GM23338 (cell line): ENCODE data around the gene CAMTA1. TPM values are rescaled to one million over a fixed set of nuclear protein-coding genes. Genes with fewer than 3 reads are reported as not detected.

Source experiments
- ATAC-seq: fragments of 200-7000 bp; cut with Tn5 transposase; 3 replicates; pipeline ENCODE4 v1.9.1; 2020
- DNase-seq: peaks from one replicate; pipeline ENCODE4 v3.0.0-alpha.2; 2015; ENCODE audit warnings: low spot score
- H2AFZ ChIP-seq: fragments of 200-600 bp; sonication (generic); 2 replicates; pipeline ENCODE4 v1.8.0; 2016; ENCODE audit warnings: antibody characterized with exemption, mild to moderate bottlenecking, moderate library complexity
- H3F3A ChIP-seq: fragments of 200-600 bp; sonication (generic); replicated peaks from 2 replicates; pipeline ENCODE4 v1.8.0; 2017; ENCODE audit warnings: antibody characterized with exemption, mixed run types, low read depth
- H3K27ac ChIP-seq: fragments of 200-600 bp; sonication (generic); 2 replicates; pipeline ENCODE4 v1.6.1; 2016; ENCODE audit warnings: low read depth
- H3K27me3 ChIP-seq: fragments of 200-600 bp; sonication (generic); 2 replicates; pipeline ENCODE4 v1.8.0; 2016; ENCODE audit warnings: mild to moderate bottlenecking, mixed run types, moderate library complexity; ENCODE audit not compliant: insufficient read depth
- H3K36me3 ChIP-seq: fragments of 200-600 bp; sonication (generic); 2 replicates; pipeline ENCODE4 v1.8.0; 2016; ENCODE audit warnings: mild to moderate bottlenecking; ENCODE audit not compliant: insufficient read depth
- H3K4me1 ChIP-seq: fragments of 200-600 bp; sonication (generic); 2 replicates; pipeline ENCODE4 v1.8.0; 2016; ENCODE audit warnings: mild to moderate bottlenecking, moderate library complexity; ENCODE audit not compliant: insufficient read depth
- H3K4me2 ChIP-seq: fragments of 200-600 bp; sonication (generic); 2 replicates; pipeline ENCODE4 v1.7.1; 2017; ENCODE audit warnings: mixed run types
- H3K4me3 ChIP-seq: fragments of 200-600 bp; sonication (generic); 2 replicates; pipeline ENCODE4 v1.6.1; 2016; ENCODE audit warnings: mixed run types
- H3K79me2 ChIP-seq: fragments of 200-600 bp; sonication (generic); replicated peaks from 2 replicates; pipeline ENCODE4 v1.8.0; 2017; ENCODE audit warnings: mild to moderate bottlenecking; ENCODE audit not compliant: insufficient read depth
- H3K9me2 ChIP-seq: fragments of 200-600 bp; sonication (generic); 2 replicates; pipeline ENCODE4 v1.8.0; 2017; ENCODE audit not compliant: insufficient read depth
- H4K20me1 ChIP-seq: fragments of 200-600 bp; sonication (generic); replicated peaks from 2 replicates; pipeline ENCODE4 v1.8.0; 2017; ENCODE audit warnings: mild to moderate bottlenecking; ENCODE audit not compliant: insufficient read depth
- H3K27ac Mint-ChIP-seq: 2 replicates; pipeline ENCODE4 v1.8.0; 2020; ENCODE audit warnings: inconsistent platforms, mild to moderate bottlenecking, moderate library complexity, mixed read lengths
- H3K27me3 Mint-ChIP-seq: 3 replicates; pipeline ENCODE4 v1.8.0; 2022; ENCODE audit warnings: low read depth, mild to moderate bottlenecking, moderate library complexity, mixed read lengths, inconsistent platforms; ENCODE audit not compliant: insufficient read depth, poor library complexity
- H3K36me3 Mint-ChIP-seq: 3 replicates; pipeline ENCODE4 v1.8.0; 2021; ENCODE audit warnings: low read depth, mild to moderate bottlenecking, inconsistent platforms, moderate library complexity, mixed read lengths
- H3K4me1 Mint-ChIP-seq: 3 replicates; pipeline ENCODE4 v1.8.0; 2020; ENCODE audit warnings: mild to moderate bottlenecking, inconsistent platforms, mixed read lengths
- H3K4me3 Mint-ChIP-seq: 3 replicates; pipeline ENCODE4 v1.8.0; 2021; ENCODE audit warnings: moderate library complexity, mild to moderate bottlenecking, inconsistent platforms, mixed read lengths
- H3K9me3 Mint-ChIP-seq: 3 replicates; pipeline ENCODE4 v1.8.0; 2020; ENCODE audit warnings: moderate library complexity, mild to moderate bottlenecking, inconsistent platforms, mixed read lengths
- CREB1 ChIP-seq: fragments of 250-450 bp; sonication (Bioruptor Pico); IDR thresholded peaks from 2 replicates; pipeline ENCODE4 v1.5.0; 2020; ENCODE audit warnings: low read depth, mild to moderate bottlenecking, moderate library complexity
- EZH2 ChIP-seq: fragments of 200-600 bp; sonication (generic); IDR thresholded peaks from one replicate; pipeline ENCODE4 v1.8.0; 2017; ENCODE audit warnings: antibody characterized with exemption, mild to moderate bottlenecking, low read depth; ENCODE audit not compliant: unreplicated experiment
- EZH2phosphoT487 ChIP-seq: fragments of 200-600 bp; sonication (generic); IDR thresholded peaks from one replicate; pipeline ENCODE4 v1.8.1; 2018; ENCODE audit warnings: antibody characterized with exemption; ENCODE audit not compliant: unreplicated experiment
- JUNB ChIP-seq: IDR thresholded peaks from one replicate; pipeline ENCODE4 v1.6.1; 2016; ENCODE audit warnings: antibody characterized with exemption; ENCODE audit not compliant: unreplicated experiment
- NANOG ChIP-seq: IDR thresholded peaks from 2 replicates; pipeline ENCODE4 v1.6.1; 2016; ENCODE audit warnings: antibody characterized with exemption, borderline replicate concordance
- POLR2AphosphoS5 ChIP-seq: IDR thresholded peaks from 2 replicates; pipeline ENCODE4 v1.6.1; 2016; ENCODE audit warnings: antibody characterized with exemption, low read depth
- STAT1 ChIP-seq: IDR thresholded peaks from one replicate; pipeline ENCODE4 v1.6.1; 2016; ENCODE audit warnings: antibody characterized with exemption; ENCODE audit not compliant: unreplicated experiment
- ZNF114 ChIP-seq: fragments of 250-450 bp; sonication (Bioruptor Pico); IDR thresholded peaks from 2 replicates; pipeline ENCODE4 v1.5.0; 2020; ENCODE audit warnings: mild to moderate bottlenecking, moderate library complexity
- ZNF331 ChIP-seq: fragments of 250-450 bp; sonication (Bioruptor Pico); IDR thresholded peaks from 2 replicates; pipeline ENCODE4 v1.5.0; 2020; ENCODE audit warnings: low read depth, mild to moderate bottlenecking, moderate library complexity
- polyA plus RNA-seq: library from polyadenylated mRNA; unstranded; fragments of >200 nt; fragmentation: Nextera tagmentation; extraction: Ambion mirVana; gene quantifications from 2 replicates; pipeline ENCODE4 v1.2.1, GENCODE V29; 2016
- total RNA-seq: library from RNA; depleted of rRNA; stranded (reverse); fragments of >200 nt; shearing (Covaris generic); gene quantifications from 2 replicates; pipeline ENCODE4 v1.2.3, GENCODE V29; 2014
- TF ChIP-seq, protein P1 (sequence below): fragments of 250-450 bp; sonication (Bioruptor Pico); IDR thresholded peaks from 2 replicates; pipeline ENCODE4 v1.5.0; 2020; ENCODE audit warnings: mild to moderate bottlenecking, moderate library complexity
- TF ChIP-seq, protein P2 (sequence below), 2 experiments: fragments of 200-600 bp in 1 of 2; sonication (generic) in 1 of 2; conservative IDR thresholded peaks; 2 replicates each; pipeline versions ENCODE4 v1.5.1 to v1.6.1; 2016 to 2017; ENCODE audit warnings: antibody characterized with exemption in 2 of 2, low read depth in 2 of 2, mild to moderate bottlenecking in 2 of 2, moderate library complexity in 1 of 2
- TF ChIP-seq, protein P3 (sequence below): IDR thresholded peaks from 2 replicates; pipeline ENCODE4 v1.6.1; 2016; ENCODE audit warnings: antibody characterized with exemption
- TF ChIP-seq, protein P4 (sequence below): IDR thresholded peaks from one replicate; pipeline ENCODE4 v1.6.1; 2018; ENCODE audit warnings: antibody characterized with exemption; ENCODE audit not compliant: unreplicated experiment

Gene CAMTA1
- total and polyA plus RNA-seq, 2 experiments from 2014 or later = 115 to 519 TPM

DNA sequence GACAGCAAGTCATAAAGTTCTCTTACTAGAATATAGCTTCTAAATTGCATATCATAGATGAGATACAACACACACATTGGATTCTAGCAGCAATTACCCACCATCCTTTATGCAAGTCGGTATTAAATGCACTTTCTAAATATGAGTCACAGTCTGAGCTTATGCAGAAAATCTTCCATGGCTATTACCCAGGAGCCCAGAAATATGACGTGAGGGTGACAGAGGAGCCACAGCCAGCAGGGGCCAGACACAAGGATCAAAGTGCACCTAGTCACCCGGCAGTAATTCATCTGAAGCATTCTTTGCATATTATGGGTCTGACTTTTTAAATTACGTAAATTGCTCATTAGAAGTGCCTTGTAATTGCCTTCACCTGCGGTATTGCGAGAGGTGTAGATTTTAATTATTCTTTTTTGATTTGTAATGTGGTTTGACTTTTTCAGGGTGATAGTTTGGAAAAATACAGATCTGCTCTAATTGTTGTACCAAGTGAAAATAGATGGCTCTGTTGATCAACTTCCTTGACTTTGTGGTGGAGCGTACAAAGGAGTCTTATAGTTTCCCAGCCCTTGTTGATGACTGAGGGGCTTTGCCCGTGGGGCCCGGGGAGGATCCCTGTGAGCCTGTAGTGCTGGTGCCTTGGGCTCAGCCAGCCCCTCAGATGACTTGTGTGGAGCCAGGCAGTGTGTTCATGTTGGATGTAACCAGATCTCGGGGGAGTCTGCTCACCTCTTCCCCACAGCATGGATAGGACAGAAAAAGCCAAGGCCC lies 515.8 kb downstream of the CAMTA1 start:
- Histone ChIP-seq H3K4me3 (no peak overlapping the region), H3K27me3 (no peaks in the 10 kb centered on the region), H3K4me2 (no peak overlapping the region), H4K20me1 (no peaks in the 10 kb centered on the region), H3K4me1 (peaks cover 28% of the 10 kb centered on the region), H3K9me2 (peaks cover 5% of the 10 kb centered on the region; the same call in 1 of the 2 replicates), H2AFZ (no peak overlapping the region), H3K27ac (no peak overlapping the region), H3K36me3 (no peaks in the 10 kb centered on the region), H3K79me2 (no peaks in the 10 kb centered on the region), H3F3A (no peaks in the 10 kb centered on the region; the same call in 1 of the 2 replicates)
- peaks cover 64% of the 10 kb centered on the region for H3K4me1 Mint-ChIP-seq
- no peak overlapping the region for H3K27ac Mint-ChIP-seq
- H3K9me3 Mint-ChIP-seq = peaks cover 11% of the 10 kb centered on the region
- H3K36me3 Mint-ChIP-seq = peaks cover 9% of the 10 kb centered on the region; the same call in 2 of the 3 replicates
- ATAC-seq (no peak), DNase-seq (no peak)
- H3K27me3 Mint-ChIP-seq = peaks cover 4% of the 10 kb centered on the region
- H3K4me3 Mint-ChIP-seq = no peak overlapping the region
- TF ChIP-seq JUNB = no peak
- no peak for TF ChIP-seq POLR2AphosphoS5
- TF ChIP-seq EZH2phosphoT487 = no peak
- TF ChIP-seq, protein P1, sequence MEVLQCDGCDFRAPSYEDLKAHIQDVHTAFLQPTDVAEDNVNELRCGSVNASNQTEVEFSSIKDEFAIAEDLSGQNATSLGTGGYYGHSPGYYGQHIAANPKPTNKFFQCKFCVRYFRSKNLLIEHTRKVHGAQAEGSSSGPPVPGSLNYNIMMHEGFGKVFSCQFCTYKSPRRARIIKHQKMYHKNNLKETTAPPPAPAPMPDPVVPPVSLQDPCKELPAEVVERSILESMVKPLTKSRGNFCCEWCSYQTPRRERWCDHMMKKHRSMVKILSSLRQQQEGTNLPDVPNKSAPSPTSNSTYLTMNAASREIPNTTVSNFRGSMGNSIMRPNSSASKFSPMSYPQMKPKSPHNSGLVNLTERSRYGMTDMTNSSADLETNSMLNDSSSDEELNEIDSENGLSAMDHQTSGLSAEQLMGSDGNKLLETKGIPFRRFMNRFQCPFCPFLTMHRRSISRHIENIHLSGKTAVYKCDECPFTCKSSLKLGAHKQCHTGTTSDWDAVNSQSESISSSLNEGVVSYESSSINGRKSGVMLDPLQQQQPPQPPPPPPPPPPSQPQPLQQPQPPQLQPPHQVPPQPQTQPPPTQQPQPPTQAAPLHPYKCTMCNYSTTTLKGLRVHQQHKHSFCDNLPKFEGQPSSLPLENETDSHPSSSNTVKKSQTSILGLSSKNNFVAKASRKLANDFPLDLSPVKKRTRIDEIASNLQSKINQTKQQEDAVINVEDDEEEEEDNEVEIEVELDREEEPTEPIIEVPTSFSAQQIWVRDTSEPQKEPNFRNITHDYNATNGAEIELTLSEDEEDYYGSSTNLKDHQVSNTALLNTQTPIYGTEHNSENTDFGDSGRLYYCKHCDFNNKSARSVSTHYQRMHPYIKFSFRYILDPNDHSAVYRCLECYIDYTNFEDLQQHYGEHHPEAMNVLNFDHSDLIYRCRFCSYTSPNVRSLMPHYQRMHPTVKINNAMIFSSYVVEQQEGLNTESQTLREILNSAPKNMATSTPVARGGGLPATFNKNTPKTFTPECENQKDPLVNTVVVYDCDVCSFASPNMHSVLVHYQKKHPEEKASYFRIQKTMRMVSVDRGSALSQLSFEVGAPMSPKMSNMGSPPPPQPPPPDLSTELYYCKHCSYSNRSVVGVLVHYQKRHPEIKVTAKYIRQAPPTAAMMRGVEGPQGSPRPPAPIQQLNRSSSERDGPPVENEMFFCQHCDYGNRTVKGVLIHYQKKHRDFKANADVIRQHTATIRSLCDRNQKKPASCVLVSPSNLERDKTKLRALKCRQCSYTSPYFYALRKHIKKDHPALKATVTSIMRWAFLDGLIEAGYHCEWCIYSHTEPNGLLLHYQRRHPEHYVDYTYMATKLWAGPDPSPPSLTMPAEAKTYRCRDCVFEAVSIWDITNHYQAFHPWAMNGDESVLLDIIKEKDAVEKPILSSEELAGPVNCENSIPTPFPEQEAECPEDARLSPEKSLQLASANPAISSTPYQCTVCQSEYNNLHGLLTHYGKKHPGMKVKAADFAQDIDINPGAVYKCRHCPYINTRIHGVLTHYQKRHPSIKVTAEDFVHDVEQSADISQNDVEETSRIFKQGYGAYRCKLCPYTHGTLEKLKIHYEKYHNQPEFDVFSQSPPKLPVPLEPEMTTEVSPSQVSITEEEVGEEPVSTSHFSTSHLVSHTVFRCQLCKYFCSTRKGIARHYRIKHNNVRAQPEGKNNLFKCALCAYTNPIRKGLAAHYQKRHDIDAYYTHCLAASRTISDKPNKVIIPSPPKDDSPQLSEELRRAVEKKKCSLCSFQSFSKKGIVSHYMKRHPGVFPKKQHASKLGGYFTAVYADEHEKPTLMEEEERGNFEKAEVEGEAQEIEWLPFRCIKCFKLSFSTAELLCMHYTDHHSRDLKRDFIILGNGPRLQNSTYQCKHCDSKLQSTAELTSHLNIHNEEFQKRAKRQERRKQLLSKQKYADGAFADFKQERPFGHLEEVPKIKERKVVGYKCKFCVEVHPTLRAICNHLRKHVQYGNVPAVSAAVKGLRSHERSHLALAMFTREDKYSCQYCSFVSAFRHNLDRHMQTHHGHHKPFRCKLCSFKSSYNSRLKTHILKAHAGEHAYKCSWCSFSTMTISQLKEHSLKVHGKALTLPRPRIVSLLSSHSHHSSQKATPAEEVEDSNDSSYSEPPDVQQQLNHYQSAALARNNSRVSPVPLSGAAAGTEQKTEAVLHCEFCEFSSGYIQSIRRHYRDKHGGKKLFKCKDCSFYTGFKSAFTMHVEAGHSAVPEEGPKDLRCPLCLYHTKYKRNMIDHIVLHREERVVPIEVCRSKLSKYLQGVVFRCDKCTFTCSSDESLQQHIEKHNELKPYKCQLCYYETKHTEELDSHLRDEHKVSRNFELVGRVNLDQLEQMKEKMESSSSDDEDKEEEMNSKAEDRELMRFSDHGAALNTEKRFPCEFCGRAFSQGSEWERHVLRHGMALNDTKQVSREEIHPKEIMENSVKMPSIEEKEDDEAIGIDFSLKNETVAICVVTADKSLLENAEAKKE (CRISPR knock-in tag) = no peak
- TF ChIP-seq, protein P2, sequence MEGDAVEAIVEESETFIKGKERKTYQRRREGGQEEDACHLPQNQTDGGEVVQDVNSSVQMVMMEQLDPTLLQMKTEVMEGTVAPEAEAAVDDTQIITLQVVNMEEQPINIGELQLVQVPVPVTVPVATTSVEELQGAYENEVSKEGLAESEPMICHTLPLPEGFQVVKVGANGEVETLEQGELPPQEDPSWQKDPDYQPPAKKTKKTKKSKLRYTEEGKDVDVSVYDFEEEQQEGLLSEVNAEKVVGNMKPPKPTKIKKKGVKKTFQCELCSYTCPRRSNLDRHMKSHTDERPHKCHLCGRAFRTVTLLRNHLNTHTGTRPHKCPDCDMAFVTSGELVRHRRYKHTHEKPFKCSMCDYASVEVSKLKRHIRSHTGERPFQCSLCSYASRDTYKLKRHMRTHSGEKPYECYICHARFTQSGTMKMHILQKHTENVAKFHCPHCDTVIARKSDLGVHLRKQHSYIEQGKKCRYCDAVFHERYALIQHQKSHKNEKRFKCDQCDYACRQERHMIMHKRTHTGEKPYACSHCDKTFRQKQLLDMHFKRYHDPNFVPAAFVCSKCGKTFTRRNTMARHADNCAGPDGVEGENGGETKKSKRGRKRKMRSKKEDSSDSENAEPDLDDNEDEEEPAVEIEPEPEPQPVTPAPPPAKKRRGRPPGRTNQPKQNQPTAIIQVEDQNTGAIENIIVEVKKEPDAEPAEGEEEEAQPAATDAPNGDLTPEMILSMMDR (conservative IDR thresholded peaks at IDR 0.05; ENCODE audit: low read depth in 2 of 2) = no peak
- no peak for TF ChIP-seq EZH2
- no peak for TF ChIP-seq ZNF331 (CRISPR knock-in tag)
- no peak for TF ChIP-seq NANOG
- TF ChIP-seq CREB1 (CRISPR knock-in tag) = no peak
- TF ChIP-seq, protein P3, sequence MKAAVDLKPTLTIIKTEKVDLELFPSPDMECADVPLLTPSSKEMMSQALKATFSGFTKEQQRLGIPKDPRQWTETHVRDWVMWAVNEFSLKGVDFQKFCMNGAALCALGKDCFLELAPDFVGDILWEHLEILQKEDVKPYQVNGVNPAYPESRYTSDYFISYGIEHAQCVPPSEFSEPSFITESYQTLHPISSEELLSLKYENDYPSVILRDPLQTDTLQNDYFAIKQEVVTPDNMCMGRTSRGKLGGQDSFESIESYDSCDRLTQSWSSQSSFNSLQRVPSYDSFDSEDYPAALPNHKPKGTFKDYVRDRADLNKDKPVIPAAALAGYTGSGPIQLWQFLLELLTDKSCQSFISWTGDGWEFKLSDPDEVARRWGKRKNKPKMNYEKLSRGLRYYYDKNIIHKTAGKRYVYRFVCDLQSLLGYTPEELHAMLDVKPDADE = no peak
- no peak for TF ChIP-seq ZNF114 (CRISPR knock-in tag)
- TF ChIP-seq, protein P4, sequence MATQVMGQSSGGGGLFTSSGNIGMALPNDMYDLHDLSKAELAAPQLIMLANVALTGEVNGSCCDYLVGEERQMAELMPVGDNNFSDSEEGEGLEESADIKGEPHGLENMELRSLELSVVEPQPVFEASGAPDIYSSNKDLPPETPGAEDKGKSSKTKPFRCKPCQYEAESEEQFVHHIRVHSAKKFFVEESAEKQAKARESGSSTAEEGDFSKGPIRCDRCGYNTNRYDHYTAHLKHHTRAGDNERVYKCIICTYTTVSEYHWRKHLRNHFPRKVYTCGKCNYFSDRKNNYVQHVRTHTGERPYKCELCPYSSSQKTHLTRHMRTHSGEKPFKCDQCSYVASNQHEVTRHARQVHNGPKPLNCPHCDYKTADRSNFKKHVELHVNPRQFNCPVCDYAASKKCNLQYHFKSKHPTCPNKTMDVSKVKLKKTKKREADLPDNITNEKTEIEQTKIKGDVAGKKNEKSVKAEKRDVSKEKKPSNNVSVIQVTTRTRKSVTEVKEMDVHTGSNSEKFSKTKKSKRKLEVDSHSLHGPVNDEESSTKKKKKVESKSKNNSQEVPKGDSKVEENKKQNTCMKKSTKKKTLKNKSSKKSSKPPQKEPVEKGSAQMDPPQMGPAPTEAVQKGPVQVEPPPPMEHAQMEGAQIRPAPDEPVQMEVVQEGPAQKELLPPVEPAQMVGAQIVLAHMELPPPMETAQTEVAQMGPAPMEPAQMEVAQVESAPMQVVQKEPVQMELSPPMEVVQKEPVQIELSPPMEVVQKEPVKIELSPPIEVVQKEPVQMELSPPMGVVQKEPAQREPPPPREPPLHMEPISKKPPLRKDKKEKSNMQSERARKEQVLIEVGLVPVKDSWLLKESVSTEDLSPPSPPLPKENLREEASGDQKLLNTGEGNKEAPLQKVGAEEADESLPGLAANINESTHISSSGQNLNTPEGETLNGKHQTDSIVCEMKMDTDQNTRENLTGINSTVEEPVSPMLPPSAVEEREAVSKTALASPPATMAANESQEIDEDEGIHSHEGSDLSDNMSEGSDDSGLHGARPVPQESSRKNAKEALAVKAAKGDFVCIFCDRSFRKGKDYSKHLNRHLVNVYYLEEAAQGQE = no peak
- TF ChIP-seq STAT1 = no peak
